Measurements from ENCODE around the gene SPPL2B. TPM values are rescaled to one million over a fixed set of nuclear protein-coding genes. Genes with fewer than 3 reads are reported as not detected.

SPPL2B gene
- total RNA-seq, 4 donors from 2014 or later = 196 to 448 (median 270) TPM

DNA sequence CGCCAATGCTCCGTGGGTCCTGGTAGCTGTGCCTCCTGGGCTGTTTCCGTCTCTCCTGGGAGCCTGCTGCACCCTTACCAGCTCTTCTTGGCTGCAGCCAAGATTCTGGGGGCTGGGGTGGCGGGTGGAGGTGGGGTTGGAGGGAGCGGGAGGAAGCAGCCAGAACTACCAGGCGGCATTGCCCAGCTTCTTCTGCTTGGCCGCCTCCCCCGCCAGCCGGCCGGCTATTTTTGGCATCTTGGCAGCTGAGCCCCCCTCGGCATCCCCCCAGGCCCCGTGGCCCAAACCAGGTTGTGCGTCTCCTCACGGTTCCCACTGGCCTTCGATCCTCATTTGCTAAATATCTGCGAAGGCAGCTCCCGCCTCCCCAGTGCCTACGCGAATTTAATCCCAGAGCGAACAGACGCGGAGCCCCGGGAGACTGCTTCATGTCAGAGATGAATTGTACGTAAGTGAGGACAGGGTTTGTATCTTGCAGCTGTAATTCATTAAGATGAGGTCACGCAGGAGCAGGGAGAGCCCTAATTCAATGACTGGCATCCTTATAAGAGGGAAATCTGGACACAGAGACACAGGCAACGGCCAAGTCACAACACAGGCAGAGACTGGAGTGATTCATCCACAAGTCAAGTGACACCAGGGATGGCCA, 33.7 kb upstream of the SPPL2B start:
- DNase-seq = no peak
- peaks cover 0 to 33% (median 14%) of the 10 kb centered on the region in 4 donors for H3K4me1 ChIP-seq
- peak overlapping the region in 2 of 4 donors; percentile 3 to 43 for H3K27ac ChIP-seq
- no peak for TF ChIP-seq POLR2A (IDR thresholded peaks at IDR 0.05)
- TF ChIP-seq, protein P1, sequence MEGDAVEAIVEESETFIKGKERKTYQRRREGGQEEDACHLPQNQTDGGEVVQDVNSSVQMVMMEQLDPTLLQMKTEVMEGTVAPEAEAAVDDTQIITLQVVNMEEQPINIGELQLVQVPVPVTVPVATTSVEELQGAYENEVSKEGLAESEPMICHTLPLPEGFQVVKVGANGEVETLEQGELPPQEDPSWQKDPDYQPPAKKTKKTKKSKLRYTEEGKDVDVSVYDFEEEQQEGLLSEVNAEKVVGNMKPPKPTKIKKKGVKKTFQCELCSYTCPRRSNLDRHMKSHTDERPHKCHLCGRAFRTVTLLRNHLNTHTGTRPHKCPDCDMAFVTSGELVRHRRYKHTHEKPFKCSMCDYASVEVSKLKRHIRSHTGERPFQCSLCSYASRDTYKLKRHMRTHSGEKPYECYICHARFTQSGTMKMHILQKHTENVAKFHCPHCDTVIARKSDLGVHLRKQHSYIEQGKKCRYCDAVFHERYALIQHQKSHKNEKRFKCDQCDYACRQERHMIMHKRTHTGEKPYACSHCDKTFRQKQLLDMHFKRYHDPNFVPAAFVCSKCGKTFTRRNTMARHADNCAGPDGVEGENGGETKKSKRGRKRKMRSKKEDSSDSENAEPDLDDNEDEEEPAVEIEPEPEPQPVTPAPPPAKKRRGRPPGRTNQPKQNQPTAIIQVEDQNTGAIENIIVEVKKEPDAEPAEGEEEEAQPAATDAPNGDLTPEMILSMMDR (IDR thresholded peaks at IDR 0.05) = no peak
- no peaks in the 10 kb centered on the region for H3K36me3 ChIP-seq
- peaks cover 0 to 19% of the 10 kb centered on the region in 2 donors for H3K27me3 ChIP-seq
- peaks cover 0 to 3% (median 0%) of the 10 kb centered on the region in 4 donors for H3K9me3 ChIP-seq
- no peak overlapping the region for H3K4me3 ChIP-seq

GRCh38 chr19:2296141-2296540, 32.3 kb upstream of the SPPL2B start:
- peaks cover 0 to 3% (median 0%) of the 10 kb centered on the region in 4 donors for H3K9me3 ChIP-seq
- H3K27me3 ChIP-seq = peaks cover 0 to 6% of the 10 kb centered on the region in 2 donors
- no peak for TF ChIP-seq POLR2A (IDR thresholded peaks at IDR 0.05)
- TF ChIP-seq, protein P1 (IDR thresholded peaks at IDR 0.05) = no peak
- H3K27ac ChIP-seq = no peak overlapping the region
- no peak for DNase-seq
- H3K4me1 ChIP-seq = peaks cover 0 to 21% (median 10%) of the 10 kb centered on the region in 4 donors
- no peaks in the 10 kb centered on the region for H3K36me3 ChIP-seq
- no peak overlapping the region for H3K4me3 ChIP-seq

DNA sequence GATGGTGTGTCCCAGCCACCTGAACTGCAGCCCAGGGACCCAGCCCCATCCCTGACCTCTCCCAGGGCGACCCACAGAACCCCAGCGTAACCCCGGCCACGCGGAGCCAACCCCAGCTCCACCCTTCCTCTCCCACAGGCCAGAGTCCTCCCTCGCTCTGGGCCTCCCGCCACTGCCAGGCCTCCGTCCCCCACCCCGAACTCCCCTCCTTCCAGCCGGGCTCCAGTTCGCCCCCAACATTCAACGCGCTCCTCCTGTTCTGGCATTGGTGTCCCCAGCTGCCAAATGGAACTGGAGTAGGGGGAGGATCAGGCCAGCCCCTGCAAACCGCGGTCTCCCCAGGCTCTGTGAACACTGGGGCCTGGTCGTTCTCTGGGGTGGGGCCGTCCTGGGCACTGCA, 28.0 kb upstream of the SPPL2B start:
- peaks cover 0 to 3% (median 0%) of the 10 kb centered on the region in 4 donors for H3K9me3 ChIP-seq
- no peaks in the 10 kb centered on the region for H3K36me3 ChIP-seq
- no peaks in the 10 kb centered on the region for H3K27me3 ChIP-seq
- no peak overlapping the region for H3K4me3 ChIP-seq
- H3K4me1 ChIP-seq = peaks cover 0 to 16% (median 8%) of the 10 kb centered on the region in 4 donors
- no peak for TF ChIP-seq POLR2A (IDR thresholded peaks at IDR 0.05)
- no peak for DNase-seq
- H3K27ac ChIP-seq = peak overlapping the region in 1 of 4 donors; percentile 58

DNA sequence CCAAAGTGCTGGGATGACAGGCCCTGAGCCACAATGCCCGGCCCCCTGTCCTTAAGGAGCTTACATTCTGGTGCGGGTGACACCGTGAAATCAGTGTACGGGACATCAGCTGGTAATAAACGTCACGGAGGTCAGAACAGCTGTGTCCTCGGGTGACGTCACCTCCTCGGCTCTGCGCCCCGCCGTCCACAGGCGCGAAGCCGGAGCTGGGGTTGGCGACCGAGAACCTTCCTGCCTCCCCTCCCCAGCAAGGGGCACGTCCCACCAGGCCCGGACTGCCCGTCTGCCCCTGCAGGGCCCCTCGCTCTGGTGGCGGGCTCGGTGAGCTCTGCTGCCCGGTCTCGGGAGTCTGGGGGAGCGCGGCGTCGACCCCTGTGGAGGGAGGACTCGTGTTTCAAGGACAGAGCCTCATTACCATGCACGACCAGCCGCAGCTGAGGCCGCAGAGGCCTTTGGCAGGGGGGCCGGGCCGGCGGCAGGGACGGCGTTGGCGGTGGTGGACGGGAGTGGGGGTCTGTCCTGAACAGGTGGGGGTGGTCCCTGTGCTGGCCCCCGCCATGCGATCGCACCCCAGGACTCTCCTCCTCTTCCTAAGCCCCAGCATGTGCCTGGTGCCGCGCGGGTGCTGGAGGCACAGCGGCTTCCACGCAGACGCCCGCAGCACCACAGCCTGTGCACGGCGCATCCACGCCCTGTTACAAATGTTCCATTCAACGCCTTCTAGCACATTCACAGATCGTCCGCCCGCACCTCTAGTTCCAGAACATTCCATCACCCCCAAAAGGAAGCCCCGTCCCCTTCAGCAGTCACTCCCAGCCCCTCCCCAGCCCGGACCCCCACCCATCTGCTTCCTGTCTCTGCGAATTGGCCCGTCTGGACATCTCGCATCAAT, 25.9 kb upstream of the SPPL2B start:
- Histone ChIP-seq H3K27me3 (peaks cover 0 to 9% of the 10 kb centered on the region in 2 donors), H3K36me3 (no peaks in the 10 kb centered on the region), H3K4me3 (peak overlapping the region in 3 of 4 donors; percentile 3 to 32 (median 24)), H3K9me3 (no peaks in the 10 kb centered on the region), H3K27ac (peak overlapping the region in 2 of 4 donors; percentile 17 to 73), H3K4me1 (peaks cover 0 to 20% (median 9%) of the 10 kb centered on the region in 4 donors)
- no peak for TF ChIP-seq POLR2A (IDR thresholded peaks at IDR 0.05)
- TF ChIP-seq, protein P1 (IDR thresholded peaks at IDR 0.05) = no peak
- DNase-seq = peak in 2 of 3 donors; percentile 77 to 83

DNA sequence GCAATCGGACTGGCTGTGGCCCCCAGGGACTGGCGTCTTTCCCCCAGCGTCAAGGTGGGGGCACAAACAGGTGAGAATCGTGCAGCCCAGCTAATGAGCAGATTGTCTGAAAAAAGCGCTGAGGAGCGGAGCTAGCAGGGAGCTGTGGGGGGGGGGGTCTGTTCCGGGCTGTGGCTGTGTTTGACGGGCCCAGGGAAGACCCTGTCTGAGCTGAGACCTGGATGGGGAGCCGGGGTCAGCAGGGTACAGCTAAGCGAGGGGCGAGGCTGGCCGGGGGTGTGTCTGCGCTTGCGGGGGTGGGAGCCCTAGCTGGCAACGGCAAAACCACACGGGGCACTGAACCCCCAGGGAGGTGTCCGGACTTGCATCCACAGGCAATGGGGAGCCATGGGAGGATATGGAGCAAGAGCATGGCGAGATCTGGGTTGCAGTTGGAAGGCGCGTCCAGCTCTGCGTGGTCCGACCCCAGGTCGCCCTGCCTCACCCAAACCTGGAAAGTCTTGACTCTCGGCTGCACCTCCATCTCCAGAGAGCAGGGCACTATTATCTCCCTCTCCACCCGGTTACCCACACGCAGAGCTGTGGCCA, 25.2 kb upstream of the SPPL2B start:
- Histone ChIP-seq H3K4me3 (peak overlapping the region in 1 of 4 donors; percentile 32), H3K27me3 (peaks cover 0 to 13% of the 10 kb centered on the region in 2 donors), H3K9me3 (no peaks in the 10 kb centered on the region), H3K27ac (peak overlapping the region in 1 of 4 donors; percentile 73), H3K4me1 (peaks cover 0 to 24% (median 10%) of the 10 kb centered on the region in 4 donors), H3K36me3 (no peaks in the 10 kb centered on the region)
- no peak for DNase-seq
- TF ChIP-seq, protein P1 (IDR thresholded peaks at IDR 0.05) = no peak
- TF ChIP-seq POLR2A (IDR thresholded peaks at IDR 0.05) = no peak

Data from Peyer's patch (tissue), 4 donors.